Vagina (tissue), 2 donors: ENCODE results near the gene ANKRD29.

Experiments
- CTCF ChIP-seq, 3 experiments: fragments of 450-650 bp in 2 of 3; fragments of 200-600 bp in 1 of 3; sonication (generic) in 1 of 3; IDR thresholded peaks; one replicate each; pipeline ENCODE4 v1.5.1; 2017 to 2019; ENCODE audit warnings: antibody characterized with exemption in 3 of 3, mild to moderate bottlenecking in 2 of 3, moderate library complexity in 2 of 3
- POLR2A ChIP-seq, 2 donors: fragments of 450-650 bp; IDR thresholded peaks; one replicate each; pipeline ENCODE4 v1.6.1; 2017; ENCODE audit warnings: antibody characterized with exemption in 2 of 2, mild to moderate bottlenecking in 2 of 2, moderate library complexity in 2 of 2
- POLR2AphosphoS5 ChIP-seq, 2 donors: sonication (generic); formaldehyde crosslinking; IDR thresholded peaks; one replicate each; pipeline ENCODE4 v1.9.0; 2017; ENCODE audit warnings: antibody characterized with exemption in 2 of 2, mild to moderate bottlenecking in 2 of 2, low read depth in 1 of 2; ENCODE audit not compliant: insufficient read depth in 1 of 2

- TF ChIP-seq CTCF (IDR thresholded peaks at IDR 0.05) = no peak
- no peak for TF ChIP-seq POLR2A (IDR thresholded peaks at IDR 0.05)
- TF ChIP-seq POLR2AphosphoS5 (IDR thresholded peaks at IDR 0.05; ENCODE audit: insufficient read depth in 1 of 2, low read depth in 1 of 2) = peak in 1 of 2 donors; percentile 77
Observed at GRCh38 chr18:23550898-23551297, 111.8 kb downstream of the ANKRD29 start.
